Fibroblast of lung (primary cell): ENCODE results near the gene DDX42.

ENCODE experiments used
- CTCF ChIP-seq, 2 donors: IDR thresholded peaks in 1 of 2; conservative IDR thresholded peaks in 1 of 2; 1 replicate in 1 of 2; 2 replicates in 1 of 2; pipeline ENCODE4 v1.5.1; 2011 to 2012; ENCODE audit warnings: low read length in 2 of 2, control low read depth in 1 of 2, inconsistent platforms in 1 of 2, low read depth in 1 of 2, mild to moderate bottlenecking in 1 of 2
- EZH2 ChIP-seq: IDR thresholded peaks from 2 replicates; pipeline ENCODE4 v1.5.1; 2012; ENCODE audit warnings: low read length, control low read depth, mild to moderate bottlenecking; ENCODE audit errors: missing control alignments

- TF ChIP-seq EZH2 (no peak), CTCF (conservative IDR thresholded peaks at IDR 0.05 in 1 of 2, IDR thresholded peaks at IDR 0.05 in 1 of 2; ENCODE audit: low read depth in 1 of 2, low read length in 2 of 2) (no peak)
Observed at GRCh38 chr17:63751806-63752205, 22.2 kb upstream of the DDX42 start.
